ENCODE measurements around the gene PUS1.
"Not testable (repeated sequence)": the region's sequence is repeated elsewhere in the genome, so short reads cannot be mapped to it uniquely, and the experiment has no call there.

The PUS1 gene

GRCh38 chr12:131965073-131965472 lies 36.0 kb downstream of the PUS1 start:
- no peak for DNase-seq

GRCh38 chr12:131971226-131971625 lies 42.1 kb downstream of the PUS1 start:
- DNase-seq: no peak

GRCh38 chr12:131975228-131975627 lies 46.2 kb downstream of the PUS1 start:
- no peak for DNase-seq

- no peak for DNase-seq
These were observed 50.5 kb downstream of the PUS1 start for GRCh38 chr12:131979606-131980005.

GRCh38 chr12:131980263-131980662 lies 51.2 kb downstream of the PUS1 start:
- no peak for DNase-seq

GRCh38 chr12:131981388-131981787 lies 52.3 kb downstream of the PUS1 start:
- no peak for DNase-seq

GRCh38 chr12:131982041-131982440 lies 53.0 kb downstream of the PUS1 start:
- DNase-seq: no peak

- DNase-seq: no peak
These were observed 54.0 kb downstream of the PUS1 start for GRCh38 chr12:131983026-131983425.

- DNase-seq: no peak
These were observed 54.5 kb downstream of the PUS1 start for GRCh38 chr12:131983554-131983953.

GRCh38 chr12:131984334-131984733 lies 55.3 kb downstream of the PUS1 start:
- DNase-seq: no peak

GRCh38 chr12:131985510-131985875 lies 56.4 kb downstream of the PUS1 start:
- not testable (repeated sequence) for DNase-seq

GRCh38 chr12:131986361-131986760 lies 57.3 kb downstream of the PUS1 start:
- DNase-seq: no peak

GRCh38 chr12:131986910-131987309 lies 57.8 kb downstream of the PUS1 start:
- DNase-seq: no peak

GRCh38 chr12:131987552-131987951 lies 58.5 kb downstream of the PUS1 start:
- no peak for DNase-seq

GRCh38 chr12:131988054-131988796 lies 59.1 kb downstream of the PUS1 start:
- no peak for DNase-seq

GRCh38 chr12:131989021-131989420 lies 59.9 kb downstream of the PUS1 start:
- no peak for DNase-seq

- DNase-seq: no peak
These were observed 61.2 kb downstream of the PUS1 start for GRCh38 chr12:131990066-131990979.

- DNase-seq: no peak
These were observed 61.9 kb downstream of the PUS1 start for GRCh38 chr12:131990980-131991305.

- DNase-seq: no peak
These were observed 62.8 kb downstream of the PUS1 start for GRCh38 chr12:131991816-131992430.

GRCh38 chr12:131994589-131994988 lies 65.5 kb downstream of the PUS1 start:
- no peak for DNase-seq
